Fibroblast of pulmonary artery (primary cell): ENCODE measurements around the gene HDAC9.
A peak's percentile ranks its signal among the peaks of the same experiment; 100 is the strongest.

Experiments
- DNase-seq: peaks from one replicate; pipeline ENCODE4 v3.0.0-alpha.2; 2010; ENCODE audit warnings: low read depth
- H3K4me3 ChIP-seq: replicated peaks from 2 replicates; pipeline ENCODE4 v1.5.1; 2011; ENCODE audit warnings: low read depth, mild to moderate bottlenecking, control low read depth, low read length, moderate library complexity
- TF ChIP-seq, protein P1 (sequence below): IDR thresholded peaks from 2 replicates; pipeline ENCODE4 v1.5.1; 2011; ENCODE audit warnings: mild to moderate bottlenecking, control low read depth, low read length, inconsistent platforms; ENCODE audit errors: missing control alignments

HDAC9 gene

GRCh38 chr7:18590744-18591340 lies 95.3 kb downstream of the HDAC9 start:
- no peak overlapping the region for H3K4me3 ChIP-seq
- TF ChIP-seq, protein P1, sequence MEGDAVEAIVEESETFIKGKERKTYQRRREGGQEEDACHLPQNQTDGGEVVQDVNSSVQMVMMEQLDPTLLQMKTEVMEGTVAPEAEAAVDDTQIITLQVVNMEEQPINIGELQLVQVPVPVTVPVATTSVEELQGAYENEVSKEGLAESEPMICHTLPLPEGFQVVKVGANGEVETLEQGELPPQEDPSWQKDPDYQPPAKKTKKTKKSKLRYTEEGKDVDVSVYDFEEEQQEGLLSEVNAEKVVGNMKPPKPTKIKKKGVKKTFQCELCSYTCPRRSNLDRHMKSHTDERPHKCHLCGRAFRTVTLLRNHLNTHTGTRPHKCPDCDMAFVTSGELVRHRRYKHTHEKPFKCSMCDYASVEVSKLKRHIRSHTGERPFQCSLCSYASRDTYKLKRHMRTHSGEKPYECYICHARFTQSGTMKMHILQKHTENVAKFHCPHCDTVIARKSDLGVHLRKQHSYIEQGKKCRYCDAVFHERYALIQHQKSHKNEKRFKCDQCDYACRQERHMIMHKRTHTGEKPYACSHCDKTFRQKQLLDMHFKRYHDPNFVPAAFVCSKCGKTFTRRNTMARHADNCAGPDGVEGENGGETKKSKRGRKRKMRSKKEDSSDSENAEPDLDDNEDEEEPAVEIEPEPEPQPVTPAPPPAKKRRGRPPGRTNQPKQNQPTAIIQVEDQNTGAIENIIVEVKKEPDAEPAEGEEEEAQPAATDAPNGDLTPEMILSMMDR: peak; percentile 76
- peak; percentile 84 for DNase-seq

DNA sequence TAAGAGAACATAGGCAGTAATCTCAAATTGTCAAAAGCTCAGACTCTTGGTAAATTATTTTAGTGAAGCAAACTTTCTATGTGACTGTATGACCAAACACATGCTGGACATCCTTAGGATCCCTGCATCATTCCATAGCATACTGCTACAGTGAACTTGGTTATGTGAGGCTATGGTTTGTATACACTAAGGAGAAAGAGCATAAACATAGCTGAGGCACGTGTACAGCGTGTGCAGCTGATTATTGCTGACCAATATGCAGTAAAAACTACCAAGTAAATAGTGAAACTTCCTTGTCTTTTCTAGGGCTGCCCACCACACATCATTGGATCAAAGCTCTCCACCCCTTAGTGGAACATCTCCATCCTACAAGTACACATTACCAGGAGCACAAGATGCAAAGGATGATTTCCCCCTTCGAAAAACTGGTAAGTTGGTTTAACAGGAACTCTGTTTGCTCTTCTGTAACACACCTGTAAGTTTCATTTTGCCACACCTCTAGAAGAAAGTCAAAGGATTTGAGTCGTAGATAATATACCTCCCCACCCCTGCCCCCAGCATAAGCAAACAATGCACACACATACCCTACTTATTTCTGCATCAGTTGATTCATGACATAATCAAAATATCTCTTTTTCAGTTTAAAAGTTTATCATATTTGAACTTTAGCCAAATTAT lies 98.2 kb downstream of the HDAC9 start:
- no peak overlapping the region for H3K4me3 ChIP-seq
- DNase-seq: no peak
- TF ChIP-seq, protein P1: no peak

DNA sequence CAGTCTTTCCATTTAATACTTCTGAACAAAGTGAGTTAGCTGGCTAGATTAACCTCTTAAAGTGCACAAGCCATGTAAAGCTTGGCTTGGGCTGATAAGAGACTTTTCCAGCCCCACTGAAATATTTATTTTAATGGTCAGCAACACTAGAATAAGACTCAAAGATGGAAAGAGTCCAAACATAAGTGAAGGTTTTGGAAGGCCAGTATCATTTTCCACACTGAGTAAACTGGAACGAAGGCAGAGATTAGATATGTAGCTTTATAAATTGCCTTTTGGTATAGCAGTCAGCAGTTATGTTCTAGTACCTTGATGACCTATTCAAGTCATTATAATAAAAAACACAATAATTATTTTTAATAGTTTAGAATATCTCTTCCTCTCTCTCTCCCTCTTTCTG lies 102.2 kb downstream of the HDAC9 start:
- DNase-seq: no peak
- no peak overlapping the region for H3K4me3 ChIP-seq
- TF ChIP-seq, protein P1: no peak

DNA sequence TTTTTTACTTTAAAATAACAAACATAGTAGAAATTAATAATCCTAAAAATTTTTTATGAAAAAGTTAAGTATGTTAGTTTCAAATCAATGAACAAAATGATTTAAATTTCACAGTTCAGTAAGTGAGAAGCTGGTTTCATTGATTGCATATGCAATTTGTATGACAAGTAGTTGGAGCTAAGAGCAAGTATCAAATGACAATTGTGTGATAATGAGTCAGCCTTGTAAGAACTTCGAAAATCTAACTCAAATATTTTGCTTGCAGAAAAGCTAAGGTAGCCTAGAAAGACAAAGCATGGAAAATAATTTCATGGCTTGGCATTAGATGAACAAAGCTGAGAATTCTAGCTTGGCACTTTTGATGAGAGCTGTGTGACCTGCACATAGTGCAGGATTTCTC lies 111.5 kb downstream of the HDAC9 start:
- TF ChIP-seq, protein P1: no peak
- DNase-seq: peak; percentile 7

DNA sequence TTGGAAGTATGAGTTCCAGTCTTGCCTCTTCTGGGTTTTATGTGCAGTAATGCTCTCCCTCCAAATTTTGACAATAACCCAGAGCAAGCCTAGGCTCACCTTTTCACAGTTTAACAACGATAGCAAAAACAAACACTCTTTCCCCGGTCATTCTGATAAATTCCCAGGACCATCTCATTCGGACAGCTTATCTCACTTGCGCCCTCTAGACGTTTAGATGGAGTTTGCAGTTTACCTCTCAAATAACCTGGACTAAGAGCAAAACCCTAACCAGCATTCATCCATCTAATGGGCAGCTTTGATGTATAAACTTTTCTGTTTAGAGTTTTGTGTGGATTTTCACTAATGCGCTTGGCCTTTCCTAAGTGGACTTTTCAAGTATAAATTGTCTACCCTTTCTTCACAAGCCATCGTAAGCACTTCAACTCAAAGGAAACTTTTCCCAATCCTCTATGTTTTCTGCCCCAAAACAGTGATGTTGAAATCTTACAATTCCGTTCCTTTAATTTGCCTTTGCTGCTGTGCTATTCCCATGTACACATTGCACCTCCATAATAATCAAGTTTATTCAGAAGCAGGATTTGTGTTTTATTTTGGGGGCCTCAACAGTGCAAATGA lies 114.9 kb downstream of the HDAC9 start:
- peak; percentile 32 for DNase-seq
- H3K4me3 ChIP-seq: no peak overlapping the region
- TF ChIP-seq, protein P1: peak; percentile 61

More for the DNA sequence above, 111.5 kb downstream of the HDAC9 start:
- H3K4me3 ChIP-seq: no peak overlapping the region

DNA sequence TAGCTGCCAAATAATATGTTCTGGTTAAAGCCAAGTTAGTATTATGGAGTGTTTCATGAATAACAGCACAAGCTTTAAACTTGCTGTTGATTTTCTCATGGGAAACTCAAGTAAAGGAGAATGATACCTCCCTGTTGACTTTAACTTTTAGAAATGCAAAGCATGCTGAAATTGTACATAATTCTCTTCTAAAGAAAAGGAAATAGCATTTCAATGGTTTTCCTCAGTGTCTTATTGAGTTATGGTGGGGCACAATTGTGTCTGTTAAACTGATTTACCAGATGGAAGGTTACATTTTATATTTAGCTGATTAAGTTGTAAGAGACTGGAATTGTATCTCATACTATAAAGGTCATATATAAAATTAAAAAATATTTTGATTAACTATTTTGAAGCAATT lies 119.3 kb downstream of the HDAC9 start:
- TF ChIP-seq, protein P1: no peak
- no peak overlapping the region for H3K4me3 ChIP-seq
- DNase-seq: no peak

GRCh38 chr7:18619311-18619710 lies 123.8 kb downstream of the HDAC9 start:
- DNase-seq: no peak

More at GRCh38 chr7:18619311-18619710, 123.8 kb downstream of the HDAC9 start:
- TF ChIP-seq, protein P1: no peak
- H3K4me3 ChIP-seq: no peak overlapping the region
